Measurements from ENCODE around the gene HPSE2.

DNA sequence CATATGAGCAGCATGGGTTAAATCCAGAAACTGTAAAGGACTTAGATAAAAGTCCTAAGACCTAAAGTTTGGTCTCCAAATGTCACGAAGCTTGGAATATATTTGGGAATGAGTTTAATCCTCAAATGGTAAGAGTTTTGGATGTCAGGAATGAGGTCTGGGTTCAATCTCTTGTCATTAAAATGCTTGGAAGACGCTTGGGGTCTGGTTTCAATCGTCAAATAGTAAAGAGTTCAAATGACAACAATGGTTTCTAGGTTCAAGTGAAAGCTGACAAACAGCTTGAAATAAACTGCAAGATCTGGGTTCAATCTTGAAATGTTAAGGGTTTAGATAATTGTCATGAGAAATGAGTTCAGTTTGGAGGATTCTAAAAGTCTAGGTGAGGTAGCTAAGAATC, 403.5 kb downstream of the HPSE2 start:
- no peak for TF ChIP-seq EZH2 (IDR thresholded peaks at IDR 0.05; ENCODE audit: low read depth)
- TF ChIP-seq, protein P1, sequence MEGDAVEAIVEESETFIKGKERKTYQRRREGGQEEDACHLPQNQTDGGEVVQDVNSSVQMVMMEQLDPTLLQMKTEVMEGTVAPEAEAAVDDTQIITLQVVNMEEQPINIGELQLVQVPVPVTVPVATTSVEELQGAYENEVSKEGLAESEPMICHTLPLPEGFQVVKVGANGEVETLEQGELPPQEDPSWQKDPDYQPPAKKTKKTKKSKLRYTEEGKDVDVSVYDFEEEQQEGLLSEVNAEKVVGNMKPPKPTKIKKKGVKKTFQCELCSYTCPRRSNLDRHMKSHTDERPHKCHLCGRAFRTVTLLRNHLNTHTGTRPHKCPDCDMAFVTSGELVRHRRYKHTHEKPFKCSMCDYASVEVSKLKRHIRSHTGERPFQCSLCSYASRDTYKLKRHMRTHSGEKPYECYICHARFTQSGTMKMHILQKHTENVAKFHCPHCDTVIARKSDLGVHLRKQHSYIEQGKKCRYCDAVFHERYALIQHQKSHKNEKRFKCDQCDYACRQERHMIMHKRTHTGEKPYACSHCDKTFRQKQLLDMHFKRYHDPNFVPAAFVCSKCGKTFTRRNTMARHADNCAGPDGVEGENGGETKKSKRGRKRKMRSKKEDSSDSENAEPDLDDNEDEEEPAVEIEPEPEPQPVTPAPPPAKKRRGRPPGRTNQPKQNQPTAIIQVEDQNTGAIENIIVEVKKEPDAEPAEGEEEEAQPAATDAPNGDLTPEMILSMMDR (conservative IDR thresholded peaks at IDR 0.05), result no peak

All from PC-9 (cell line).